CD4-positive, alpha-beta T cell treated with Interleukin-1 beta for 1 hour (primary cell): ENCODE data around the gene SIM2.

ENCODE experiments used
- DNase-seq, 2 donors: peaks; one replicate each; pipeline ENCODE4 v3.0.0-alpha.2; 2020 to 2022

SIM2 gene

DNA sequence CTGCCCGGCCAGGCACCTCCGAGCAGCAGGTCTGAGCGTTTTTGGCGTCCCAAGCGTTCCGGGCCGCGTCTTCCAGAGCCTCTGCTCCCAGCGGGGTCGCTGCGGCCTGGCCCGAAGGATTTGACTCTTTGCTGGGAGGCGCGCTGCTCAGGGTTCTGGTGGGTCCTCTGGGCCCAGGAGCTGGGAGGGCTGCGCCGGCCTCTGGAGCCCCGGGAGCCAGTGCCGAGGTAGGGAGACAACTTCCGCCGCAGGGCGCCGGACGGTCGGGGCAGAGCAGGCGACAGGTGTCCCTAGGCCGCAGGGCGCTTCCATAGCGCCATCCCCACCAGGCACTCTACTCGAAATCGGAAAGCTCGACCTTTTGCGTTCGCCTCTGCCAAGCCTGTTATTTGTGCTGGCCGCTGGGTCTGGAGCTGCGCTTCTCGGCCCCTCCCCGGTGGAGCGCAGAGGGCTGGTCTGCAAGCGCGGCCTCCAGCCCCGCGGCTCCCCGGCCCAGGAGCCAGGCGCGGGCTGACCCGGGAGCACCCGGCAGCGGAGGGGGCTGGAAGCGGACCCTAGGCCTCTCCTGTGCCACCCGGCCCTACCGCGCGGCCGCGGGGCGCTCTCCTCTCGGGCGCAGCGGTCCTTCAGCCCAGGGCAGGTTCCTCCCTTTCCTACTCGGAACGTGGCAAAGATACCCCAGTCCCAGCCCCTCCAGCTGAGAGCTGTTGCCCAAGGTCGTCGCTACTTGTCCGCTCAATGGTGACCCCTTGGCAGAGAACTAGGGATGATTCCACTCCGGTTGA is 2.2 kb downstream of the SIM2 start:
- DNase-seq = no peak

- DNase-seq = no peak
Observed at GRCh38 chr21:36701756-36702621, 3.1 kb downstream of the SIM2 start.

- no peak for DNase-seq
Observed at GRCh38 chr21:36702622-36702968, 3.7 kb downstream of the SIM2 start.

DNA sequence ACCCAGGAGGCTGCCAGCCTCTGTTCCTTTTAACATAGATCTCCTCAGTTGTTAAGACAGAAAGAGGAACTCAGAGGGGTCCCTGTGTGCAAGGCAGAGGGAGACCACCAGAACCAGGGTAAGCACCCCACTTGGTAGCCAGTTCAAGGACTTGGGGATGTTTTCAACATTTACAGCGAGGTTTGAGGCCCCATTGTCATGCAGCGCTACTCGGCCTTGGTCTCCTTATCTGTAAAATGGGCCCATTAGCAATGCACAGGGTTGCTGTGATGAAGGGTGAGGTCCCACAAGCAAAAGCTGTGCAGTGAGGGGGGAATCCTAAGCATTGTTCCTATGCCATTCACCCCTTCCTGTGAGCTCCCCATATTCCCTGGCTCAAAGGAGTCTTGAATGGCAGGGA is 4.2 kb downstream of the SIM2 start:
- no peak for DNase-seq

GRCh38 chr21:36703626-36704280 is 4.8 kb downstream of the SIM2 start:
- no peak for DNase-seq

GRCh38 chr21:36704281-36704957 is 5.5 kb downstream of the SIM2 start:
- no peak for DNase-seq

DNA sequence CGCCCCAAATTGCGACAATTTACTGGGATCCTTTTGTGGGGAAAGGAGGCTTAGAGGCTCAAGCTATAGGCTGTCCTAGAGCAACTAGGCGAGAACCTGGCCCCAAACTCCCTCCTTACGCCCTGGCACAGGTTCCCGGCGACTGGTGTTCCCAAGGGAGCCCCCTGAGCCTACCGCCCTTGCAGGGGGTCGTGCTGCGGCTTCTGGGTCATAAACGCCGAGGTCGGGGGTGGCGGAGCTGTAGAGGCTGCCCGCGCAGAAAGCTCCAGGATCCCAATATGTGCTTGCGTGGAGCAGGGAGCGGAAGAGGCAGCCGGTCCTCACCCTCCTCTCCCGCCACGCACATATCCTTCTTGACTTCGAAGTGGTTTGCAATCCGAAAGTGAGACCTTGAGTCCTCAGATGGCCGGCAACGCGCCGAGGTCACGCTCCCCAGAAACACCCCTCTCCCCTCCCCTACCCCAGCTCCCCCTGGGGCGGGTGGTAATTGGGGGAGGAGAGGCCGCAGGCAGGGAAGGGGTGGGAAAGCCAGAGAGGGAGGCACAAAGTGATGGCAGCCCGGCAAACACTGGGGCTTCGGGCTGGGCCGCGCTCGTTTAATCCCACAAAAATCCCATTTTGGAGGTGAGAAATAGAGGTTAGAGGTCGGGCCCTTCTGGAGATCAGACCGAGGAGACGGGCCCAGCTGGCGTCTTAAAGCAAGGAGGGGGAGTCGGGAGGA is 6.2 kb downstream of the SIM2 start:
- no peak for DNase-seq

- no peak for DNase-seq
Observed at GRCh38 chr21:36705679-36706481, 7.0 kb downstream of the SIM2 start.

- DNase-seq = no peak
Observed at GRCh38 chr21:36706482-36706852, 7.6 kb downstream of the SIM2 start.

GRCh38 chr21:36706951-36707762 is 8.2 kb downstream of the SIM2 start:
- DNase-seq = no peak

DNA sequence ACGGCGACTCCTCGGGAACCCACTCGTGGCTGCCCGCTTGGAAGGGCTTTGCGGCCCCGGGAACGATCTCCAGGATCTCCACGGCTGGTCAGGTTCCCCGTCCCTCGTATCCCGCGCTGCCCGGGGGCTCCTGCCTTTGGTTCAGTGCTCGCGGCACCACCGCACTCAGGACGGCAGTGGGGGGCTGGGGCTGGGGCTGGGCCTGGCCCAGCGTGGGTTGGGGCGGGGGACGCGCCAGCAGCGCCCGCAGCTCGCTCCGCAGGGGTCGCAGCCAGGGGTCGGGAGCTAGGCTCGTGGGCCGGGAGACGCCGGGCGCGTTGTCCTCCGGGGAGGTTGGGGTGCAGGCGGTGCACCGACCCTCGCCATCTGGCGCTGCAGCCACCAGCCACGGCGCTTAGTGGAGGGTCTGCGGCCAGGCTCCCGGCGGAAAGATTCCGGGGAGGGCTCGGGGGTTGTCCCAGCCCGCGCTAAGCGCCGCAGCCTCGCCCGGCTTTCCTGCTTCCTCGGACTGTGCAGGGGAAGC is 8.9 kb downstream of the SIM2 start:
- DNase-seq = no peak

DNA sequence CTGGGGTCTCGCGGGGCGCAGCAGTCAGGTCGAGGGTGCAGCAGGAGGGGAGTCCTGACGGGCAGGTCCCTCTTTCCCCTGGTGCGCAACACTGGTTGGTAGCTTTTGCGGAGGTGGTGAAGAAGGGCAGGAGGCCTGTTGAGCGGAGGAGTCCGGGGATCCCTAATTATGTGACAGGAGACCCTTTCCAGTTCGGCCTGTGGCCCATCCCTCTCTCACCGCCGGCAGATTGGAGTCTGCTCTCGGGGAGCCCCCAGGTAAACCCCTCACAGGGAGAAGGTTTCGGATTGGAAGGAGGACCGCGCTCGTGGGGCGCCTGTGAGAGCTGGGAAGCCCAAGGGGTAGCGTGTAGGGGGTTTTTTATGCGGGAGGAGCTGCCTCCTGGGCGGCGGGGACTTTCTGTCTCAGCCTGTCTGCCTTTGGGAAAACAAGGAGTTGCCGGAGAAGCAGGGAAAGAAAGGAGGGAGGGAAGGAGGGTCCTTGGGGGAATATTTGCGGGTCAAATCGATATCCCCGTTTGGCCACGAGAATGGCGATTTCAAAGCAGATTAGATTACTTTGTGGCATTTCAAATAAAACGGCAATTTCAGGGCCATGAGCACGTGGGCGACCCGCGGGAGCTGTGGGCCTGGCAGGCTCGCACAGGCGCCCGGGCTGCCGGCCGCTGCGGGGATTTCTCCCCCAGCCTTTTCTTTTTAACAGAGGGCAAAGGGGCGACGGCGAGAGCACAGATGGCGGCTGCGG is 9.5 kb downstream of the SIM2 start:
- DNase-seq = no peak

GRCh38 chr21:36709030-36709867 is 10.3 kb downstream of the SIM2 start:
- DNase-seq = no peak

DNA sequence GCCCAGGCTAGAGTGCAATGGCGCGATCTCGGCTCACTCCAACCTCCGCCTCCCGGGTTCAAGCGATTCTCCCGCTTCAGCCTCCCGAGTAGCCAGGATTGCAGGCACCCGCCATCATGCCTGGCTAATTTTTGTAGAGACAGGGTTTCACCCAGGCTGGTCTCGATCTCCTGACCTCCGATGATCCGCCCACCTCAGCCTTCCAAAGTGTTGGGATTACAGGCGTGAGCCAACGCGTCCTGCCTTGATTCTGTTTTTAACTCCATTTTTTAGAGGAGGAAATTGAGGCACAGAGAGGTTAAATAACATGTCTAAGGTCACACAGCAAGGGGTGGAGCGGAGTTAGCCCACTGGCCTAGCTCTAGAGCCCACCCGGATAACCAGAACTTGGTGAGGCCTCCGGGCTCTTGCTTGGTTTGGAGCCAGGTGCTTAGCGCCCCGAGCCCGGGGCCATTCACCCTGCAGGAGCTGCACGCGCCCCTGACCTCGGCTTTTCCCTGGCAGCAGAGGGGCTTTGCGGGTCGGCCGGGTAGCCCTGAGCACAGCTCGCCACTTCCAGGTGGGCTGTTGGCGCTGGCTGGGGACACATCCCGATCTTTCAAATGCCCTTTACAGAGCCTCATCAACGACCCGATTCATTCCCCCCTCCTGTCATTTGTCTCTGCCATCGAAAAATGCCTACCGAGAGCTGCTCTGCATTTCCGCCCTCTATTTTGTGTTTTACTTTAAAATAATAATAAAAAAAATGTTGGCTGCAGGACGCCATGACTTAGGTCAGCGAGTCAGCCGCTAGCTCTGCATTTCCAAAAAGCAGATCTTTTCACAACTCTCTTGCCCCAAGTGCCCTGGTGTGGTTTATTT is 11.2 kb downstream of the SIM2 start:
- no peak for DNase-seq

GRCh38 chr21:36710729-36711048 is 11.8 kb downstream of the SIM2 start:
- DNase-seq = no peak

DNA sequence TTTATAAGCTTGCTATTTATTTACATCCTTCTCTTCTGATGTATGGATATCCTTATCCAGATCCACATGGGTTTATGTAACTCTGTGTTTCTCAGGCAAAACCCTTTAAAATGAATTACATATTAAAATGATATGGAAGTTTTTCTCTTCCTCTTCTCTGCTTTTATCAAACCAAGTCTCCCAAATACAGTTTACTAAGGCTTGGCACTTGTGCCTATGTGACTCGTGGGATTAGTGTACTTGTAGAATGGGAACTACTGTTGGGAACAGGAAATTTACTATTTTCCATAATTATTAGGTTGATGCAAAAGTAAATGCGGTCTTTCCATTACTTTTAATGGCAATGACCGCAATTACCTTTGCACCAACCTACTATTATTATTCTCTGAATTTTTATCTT is 14.8 kb downstream of the SIM2 start:
- DNase-seq = no peak

GRCh38 chr21:36716387-36716786 is 17.5 kb downstream of the SIM2 start:
- DNase-seq = no peak

- DNase-seq = no peak
Observed at GRCh38 chr21:36716836-36717235, 17.9 kb downstream of the SIM2 start.
